GM21381 (cell line): ENCODE measurements around the gene HDAC1.

Source experiments
- ATAC-seq: cut with Tn5 transposase; IDR thresholded peaks from one replicate; pipeline ENCODE4 v1.9.1; 2021; ENCODE audit warnings: mild to moderate bottlenecking, moderate library complexity; ENCODE audit not compliant: unreplicated experiment

Gene HDAC1

GRCh38 chr1:32365445-32365844, 73.6 kb downstream of the HDAC1 start:
- no peak for ATAC-seq

GRCh38 chr1:32367912-32368635, 76.2 kb downstream of the HDAC1 start:
- ATAC-seq = no peak

GRCh38 chr1:32372149-32372756, 80.4 kb downstream of the HDAC1 start:
- no peak for ATAC-seq

- no peak for ATAC-seq
These were observed 82.2 kb downstream of the HDAC1 start for GRCh38 chr1:32373996-32374592.

GRCh38 chr1:32376199-32376598, 84.3 kb downstream of the HDAC1 start:
- no peak for ATAC-seq

GRCh38 chr1:32377541-32378220, 85.8 kb downstream of the HDAC1 start:
- no peak for ATAC-seq

GRCh38 chr1:32380057-32380456, 88.2 kb downstream of the HDAC1 start:
- no peak for ATAC-seq
